CD14-positive monocyte (primary cell): ENCODE measurements around the gene TRAT1. TPM values are rescaled to one million over a fixed set of nuclear protein-coding genes. Genes with fewer than 3 reads are reported as not detected.

Experiments
- DNase-seq, 3 donors: peaks; one replicate each; pipeline ENCODE4 v3.0.0-alpha.2; 2011 to 2022
- H2AFZ ChIP-seq: 2 replicates; pipeline ENCODE4 v1.6.0; 2012; ENCODE audit warnings: mild to moderate bottlenecking, low read depth, low read length, inconsistent platforms; ENCODE audit not compliant: insufficient read depth, poor library complexity, severe bottlenecking
- H3K27ac ChIP-seq, 2 donors: 1 replicate in 1 of 2; 2 replicates in 1 of 2; pipeline ENCODE4 v1.5.1; 2012 to 2013; ENCODE audit warnings: low read length in 2 of 2, control low read depth in 1 of 2, inconsistent platforms in 1 of 2, low read depth in 1 of 2, mild to moderate bottlenecking in 1 of 2
- H3K27me3 ChIP-seq, 2 donors: one replicate each; pipeline versions ENCODE4 v1.6.0 to v1.6.1; 2011 to 2013; ENCODE audit warnings: low read length in 2 of 2; ENCODE audit not compliant: control insufficient read depth in 2 of 2, insufficient read depth in 2 of 2
- H3K36me3 ChIP-seq, 2 donors: replicated peaks in 1 of 2; 1 replicate in 1 of 2; 2 replicates in 1 of 2; pipeline versions ENCODE4 v1.5.1 to v1.6.1; 2012 to 2013; ENCODE audit warnings: low read length in 2 of 2, control low read depth in 1 of 2, inconsistent platforms in 1 of 2, mild to moderate bottlenecking in 1 of 2; ENCODE audit not compliant: insufficient read depth in 2 of 2, control insufficient read depth in 1 of 2
- H3K4me1 ChIP-seq, 2 donors: 1 replicate in 1 of 2; 2 replicates in 1 of 2; pipeline versions ENCODE4 v1.5.1 to v1.6.1; 2012 to 2013; ENCODE audit warnings: low read length in 2 of 2, control low read depth in 1 of 2, inconsistent platforms in 1 of 2, mild to moderate bottlenecking in 1 of 2, moderate library complexity in 1 of 2; ENCODE audit not compliant: insufficient read depth in 2 of 2, control insufficient read depth in 1 of 2
- H3K4me2 ChIP-seq: replicated peaks from 2 replicates; pipeline ENCODE3; 2012; ENCODE audit warnings: low read length, moderate library complexity, mild to moderate bottlenecking; ENCODE audit not compliant: poor library complexity, severe bottlenecking; ENCODE audit errors: extremely low read depth
- H3K4me3 ChIP-seq, 3 experiments: fragments of 200-600 bp in 1 of 3; sonication (generic) in 1 of 3; replicated peaks in 1 of 3; 1 replicate in 2 of 3; 2 replicates in 1 of 3; pipeline ENCODE4 v1.5.1; 2011 to 2013; ENCODE audit warnings: low read length in 3 of 3, mild to moderate bottlenecking in 3 of 3, control low read depth in 2 of 3, low read depth in 2 of 3, inconsistent platforms in 1 of 3, moderate library complexity in 1 of 3
- H3K79me2 ChIP-seq: 2 replicates; pipeline ENCODE4 v1.6.0; 2012; ENCODE audit warnings: mild to moderate bottlenecking, control low read depth, inconsistent platforms, low read length, moderate library complexity; ENCODE audit not compliant: insufficient read depth
- H3K9ac ChIP-seq: 2 replicates; pipeline ENCODE4 v1.6.0; 2017; ENCODE audit warnings: low read length, mild to moderate bottlenecking; ENCODE audit not compliant: insufficient read depth, poor library complexity, severe bottlenecking
- H3K9me3 ChIP-seq, 2 donors: replicated peaks in 1 of 2; 1 replicate in 1 of 2; 2 replicates in 1 of 2; pipeline versions ENCODE4 v1.5.1 to v1.6.1; 2012 to 2013; ENCODE audit warnings: low read length in 2 of 2, control low read depth in 1 of 2; ENCODE audit not compliant: control insufficient read depth in 1 of 2, insufficient read depth in 1 of 2
- H4K20me1 ChIP-seq: 2 replicates; pipeline ENCODE4 v1.6.0; 2012; ENCODE audit warnings: mild to moderate bottlenecking, low read length, control low read depth, moderate library complexity; ENCODE audit not compliant: insufficient read depth
- H3K27ac Mint-ChIP-seq, 7 donors: one replicate each; pipeline ENCODE4 v1.8.0; 2020; ENCODE audit warnings: mild to moderate bottlenecking in 7 of 7, mixed read lengths in 7 of 7, moderate library complexity in 6 of 7, inconsistent platforms in 2 of 7
- H3K27me3 Mint-ChIP-seq, 3 donors: one replicate each; pipeline ENCODE4 v1.8.0; 2021 to 2022; ENCODE audit warnings: low read depth in 3 of 3, mild to moderate bottlenecking in 3 of 3, mixed read lengths in 3 of 3, moderate library complexity in 3 of 3, inconsistent platforms in 1 of 3
- H3K36me3 Mint-ChIP-seq, 2 donors: one replicate each; pipeline ENCODE4 v1.8.0; 2020; ENCODE audit warnings: mixed read lengths in 2 of 2, inconsistent platforms in 1 of 2, mild to moderate bottlenecking in 1 of 2
- H3K4me1 Mint-ChIP-seq: one replicate; pipeline ENCODE4 v1.8.0; 2020; ENCODE audit warnings: mild to moderate bottlenecking, mixed read lengths
- H3K4me3 Mint-ChIP-seq, 2 donors: one replicate each; pipeline ENCODE4 v1.8.0; 2020; ENCODE audit warnings: mild to moderate bottlenecking in 2 of 2, mixed read lengths in 2 of 2, moderate library complexity in 1 of 2
- H3K9me3 Mint-ChIP-seq, 7 donors: one replicate each; pipeline ENCODE4 v1.8.0; 2020 to 2022; ENCODE audit warnings: mixed read lengths in 7 of 7, mild to moderate bottlenecking in 6 of 7, moderate library complexity in 6 of 7, inconsistent platforms in 2 of 7
- WGBS: methylation state at CpG from one replicate; pipeline ENCODE4 v1.1.5; 2013; ENCODE audit warnings: missing lambda C conversion rate; ENCODE audit not compliant: insufficient coverage; 5-methylcytosine and 5-hydroxymethylcytosine counted together
- intact Hi-C, 2 donors: fragments of 100-400 bp; cut with micrococcal nuclease; formaldehyde crosslinking; loops; one replicate each; pipeline versions ENCODE4 v1.15.0 to v1.15.1; 2023
- polyA plus RNA-seq, 3 donors: library from polyadenylated mRNA; depleted of rRNA in 1 of 3; unstranded in 2 of 3; stranded (reverse) in 1 of 3; fragments of 300-500 nt in 2 of 3; fragments of >200 nt in 1 of 3; fragmentation: Illumina TruSeq in 2 of 3; gene quantifications; 1 replicate in 2 of 3; 2 replicates in 1 of 3; pipeline ENCODE4 v1.2.3, GENCODE V29; 2012 to 2021
- TF ChIP-seq, protein P1 (sequence below): fragments of 200-600 bp; IDR thresholded peaks from one replicate; pipeline ENCODE4 v1.8.0; 2022; ENCODE audit warnings: antibody characterized with exemption, mild to moderate bottlenecking

Gene TRAT1
- polyA plus RNA-seq, 3 donors = 0.04 to 0.37 (median 0.33) TPM

- H3K4me1 Mint-ChIP-seq = no peaks in the 10 kb centered on the region
- no CpG with 5 or more reads among the region's 3 CpGs for WGBS
- no peak overlapping the region for H3K27ac Mint-ChIP-seq
- H3K36me3 Mint-ChIP-seq = no peaks in the 10 kb centered on the region
- H3K9me3 Mint-ChIP-seq = peaks cover 0 to 5% (median 0%) of the 10 kb centered on the region in 7 donors
- H3K9ac ChIP-seq = no peak overlapping the region
- H3K4me3 Mint-ChIP-seq = no peak overlapping the region
- no peaks in the 10 kb centered on the region for H3K79me2 ChIP-seq
- no peaks in the 10 kb centered on the region for H3K27me3 Mint-ChIP-seq
- H3K27ac ChIP-seq = no peak overlapping the region
- H3K27me3 ChIP-seq = no peaks in the 10 kb centered on the region
- no peak overlapping the region for H2AFZ ChIP-seq
- H3K4me3 ChIP-seq = no peak overlapping the region
- no peaks in the 10 kb centered on the region for H3K36me3 ChIP-seq
- no peaks in the 10 kb centered on the region for H3K4me1 ChIP-seq
- DNase-seq = no peak
- H4K20me1 ChIP-seq = no peaks in the 10 kb centered on the region
- no peaks in the 10 kb centered on the region for H3K9me3 ChIP-seq
- TF ChIP-seq, protein P1, sequence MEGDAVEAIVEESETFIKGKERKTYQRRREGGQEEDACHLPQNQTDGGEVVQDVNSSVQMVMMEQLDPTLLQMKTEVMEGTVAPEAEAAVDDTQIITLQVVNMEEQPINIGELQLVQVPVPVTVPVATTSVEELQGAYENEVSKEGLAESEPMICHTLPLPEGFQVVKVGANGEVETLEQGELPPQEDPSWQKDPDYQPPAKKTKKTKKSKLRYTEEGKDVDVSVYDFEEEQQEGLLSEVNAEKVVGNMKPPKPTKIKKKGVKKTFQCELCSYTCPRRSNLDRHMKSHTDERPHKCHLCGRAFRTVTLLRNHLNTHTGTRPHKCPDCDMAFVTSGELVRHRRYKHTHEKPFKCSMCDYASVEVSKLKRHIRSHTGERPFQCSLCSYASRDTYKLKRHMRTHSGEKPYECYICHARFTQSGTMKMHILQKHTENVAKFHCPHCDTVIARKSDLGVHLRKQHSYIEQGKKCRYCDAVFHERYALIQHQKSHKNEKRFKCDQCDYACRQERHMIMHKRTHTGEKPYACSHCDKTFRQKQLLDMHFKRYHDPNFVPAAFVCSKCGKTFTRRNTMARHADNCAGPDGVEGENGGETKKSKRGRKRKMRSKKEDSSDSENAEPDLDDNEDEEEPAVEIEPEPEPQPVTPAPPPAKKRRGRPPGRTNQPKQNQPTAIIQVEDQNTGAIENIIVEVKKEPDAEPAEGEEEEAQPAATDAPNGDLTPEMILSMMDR = no peak
- H3K4me2 ChIP-seq = no peak overlapping the region
- intact Hi-C loops = no loop called here
Observed at GRCh38 chr3:108779496-108779895, 43.1 kb upstream of the TRAT1 start.

GRCh38 chr3:108780235-108780634 is 42.4 kb upstream of the TRAT1 start:
- Mint-ChIP-seq H3K36me3 (no peaks in the 10 kb centered on the region), H3K27ac (no peak overlapping the region), H3K9me3 (peaks cover 0 to 5% (median 0%) of the 10 kb centered on the region in 7 donors), H3K4me3 (no peak overlapping the region), H3K4me1 (no peaks in the 10 kb centered on the region), H3K27me3 (no peaks in the 10 kb centered on the region)
- Histone ChIP-seq H3K4me3 (no peak overlapping the region), H3K4me1 (no peaks in the 10 kb centered on the region), H2AFZ (no peak overlapping the region), H3K27me3 (no peaks in the 10 kb centered on the region), H3K79me2 (no peaks in the 10 kb centered on the region), H3K9ac (no peak overlapping the region), H3K36me3 (no peaks in the 10 kb centered on the region), H4K20me1 (no peaks in the 10 kb centered on the region), H3K9me3 (no peaks in the 10 kb centered on the region), H3K4me2 (no peak overlapping the region), H3K27ac (no peak overlapping the region)
- intact Hi-C loops = no loop called here
- no peak for DNase-seq
- 100% methylated on average over 2 of the region's 4 CpGs for WGBS
- TF ChIP-seq, protein P1 = no peak
